ENCODE results near the gene HUS1B.

DNA sequence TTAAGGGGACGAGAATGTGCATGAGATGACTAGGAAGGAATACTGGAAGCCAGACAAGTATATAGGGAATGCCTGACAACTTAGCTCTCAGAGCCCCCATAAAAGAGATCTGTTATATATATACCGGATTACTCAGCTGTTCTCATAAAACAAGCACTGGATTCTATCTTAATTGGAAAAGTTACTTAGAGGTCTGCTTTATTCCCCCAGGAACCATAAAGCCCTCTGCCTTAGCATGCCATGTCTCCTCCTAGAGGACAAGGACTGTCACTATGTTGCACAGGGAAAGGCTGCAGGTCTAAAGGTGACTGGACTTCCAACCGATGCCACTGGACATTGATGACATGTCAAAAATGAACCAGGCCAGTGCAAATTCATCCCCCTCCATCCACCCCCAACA lies 29.6 kb upstream of the HUS1B start:
- TF ChIP-seq, protein P1, sequence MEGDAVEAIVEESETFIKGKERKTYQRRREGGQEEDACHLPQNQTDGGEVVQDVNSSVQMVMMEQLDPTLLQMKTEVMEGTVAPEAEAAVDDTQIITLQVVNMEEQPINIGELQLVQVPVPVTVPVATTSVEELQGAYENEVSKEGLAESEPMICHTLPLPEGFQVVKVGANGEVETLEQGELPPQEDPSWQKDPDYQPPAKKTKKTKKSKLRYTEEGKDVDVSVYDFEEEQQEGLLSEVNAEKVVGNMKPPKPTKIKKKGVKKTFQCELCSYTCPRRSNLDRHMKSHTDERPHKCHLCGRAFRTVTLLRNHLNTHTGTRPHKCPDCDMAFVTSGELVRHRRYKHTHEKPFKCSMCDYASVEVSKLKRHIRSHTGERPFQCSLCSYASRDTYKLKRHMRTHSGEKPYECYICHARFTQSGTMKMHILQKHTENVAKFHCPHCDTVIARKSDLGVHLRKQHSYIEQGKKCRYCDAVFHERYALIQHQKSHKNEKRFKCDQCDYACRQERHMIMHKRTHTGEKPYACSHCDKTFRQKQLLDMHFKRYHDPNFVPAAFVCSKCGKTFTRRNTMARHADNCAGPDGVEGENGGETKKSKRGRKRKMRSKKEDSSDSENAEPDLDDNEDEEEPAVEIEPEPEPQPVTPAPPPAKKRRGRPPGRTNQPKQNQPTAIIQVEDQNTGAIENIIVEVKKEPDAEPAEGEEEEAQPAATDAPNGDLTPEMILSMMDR (IDR thresholded peaks at IDR 0.05): peak in 1 of 3 experiments; percentile 28
- no peak for TF ChIP-seq EP300 (IDR thresholded peaks at IDR 0.05)
- TF ChIP-seq POLR2A (IDR thresholded peaks at IDR 0.05; ENCODE audit: low read depth): no peak

Data from esophagus muscularis mucosa (tissue), 4 donors.